Prostate gland (tissue), 2 donors: ENCODE measurements around the gene TMEM221. TPM values are rescaled to one million over a fixed set of nuclear protein-coding genes. Genes with fewer than 3 reads are reported as not detected.

Source experiments
- DNase-seq: peaks from one replicate; pipeline ENCODE4 v3.0.0-alpha.2; 2019; ENCODE audit warnings: low spot score
- H3K27ac ChIP-seq, 2 donors: fragments of 200-600 bp; sonication (generic); 2 replicates each; pipeline ENCODE4 v1.5.1; 2017 to 2019
- H3K27me3 ChIP-seq: fragments of 200-600 bp; sonication (generic); replicated peaks from 2 replicates; pipeline ENCODE4 v1.5.1; 2019; ENCODE audit not compliant: insufficient read depth
- H3K36me3 ChIP-seq, 2 donors: fragments of 200-600 bp; sonication (generic); 1 replicate in 1 of 2; 2 replicates in 1 of 2; pipeline versions ENCODE4 v1.5.1 to v1.8.1; 2017 to 2019
- H3K4me1 ChIP-seq: fragments of 200-600 bp; sonication (generic); replicated peaks from 2 replicates; pipeline ENCODE4 v1.5.1; 2019
- H3K4me3 ChIP-seq, 2 donors: fragments of 200-600 bp; sonication (generic); 2 replicates each; pipeline ENCODE4 v1.5.1; 2017 to 2019
- H3K9me3 ChIP-seq: fragments of 200-600 bp; sonication (generic); 2 replicates; pipeline ENCODE4 v1.5.1; 2017
- POLR2A ChIP-seq: fragments of 450-650 bp; IDR thresholded peaks from one replicate; pipeline ENCODE4 v1.6.1; 2016; ENCODE audit warnings: antibody characterized with exemption, mild to moderate bottlenecking
- POLR2AphosphoS5 ChIP-seq: sonication (generic); formaldehyde crosslinking; IDR thresholded peaks from one replicate; pipeline ENCODE4 v1.6.1; 2017; ENCODE audit warnings: antibody characterized with exemption
- WGBS: methylation state at CpG from one replicate; pipeline ENCODE4 v1.1.5; 2018; 5-methylcytosine and 5-hydroxymethylcytosine counted together
- intact Hi-C: fragments of 100-400 bp; cut with DNase I; formaldehyde crosslinking; loops from one replicate; pipeline ENCODE4 v1.14.2; 2022
- total RNA-seq, 2 donors: library from RNA; depleted of rRNA; stranded (reverse); fragments of >200 nt; gene quantifications; one replicate each; pipeline ENCODE4 v1.1.0, GENCODE V29; 2016
- TF ChIP-seq, protein P1 (sequence below), 4 experiments: fragments of 200-600 bp in 2 of 4; fragments of 450-650 bp in 2 of 4; sonication (generic) in 2 of 4; IDR thresholded peaks; 1 replicate in 3 of 4; 2 replicates in 1 of 4; pipeline ENCODE4 v1.5.1; 2016 to 2019; ENCODE audit warnings: antibody characterized with exemption in 4 of 4, mild to moderate bottlenecking in 2 of 4, moderate library complexity in 2 of 4

The TMEM221 gene
- total RNA-seq, 2 donors from 2014 or later = 1.4 to 1.7 TPM

DNA sequence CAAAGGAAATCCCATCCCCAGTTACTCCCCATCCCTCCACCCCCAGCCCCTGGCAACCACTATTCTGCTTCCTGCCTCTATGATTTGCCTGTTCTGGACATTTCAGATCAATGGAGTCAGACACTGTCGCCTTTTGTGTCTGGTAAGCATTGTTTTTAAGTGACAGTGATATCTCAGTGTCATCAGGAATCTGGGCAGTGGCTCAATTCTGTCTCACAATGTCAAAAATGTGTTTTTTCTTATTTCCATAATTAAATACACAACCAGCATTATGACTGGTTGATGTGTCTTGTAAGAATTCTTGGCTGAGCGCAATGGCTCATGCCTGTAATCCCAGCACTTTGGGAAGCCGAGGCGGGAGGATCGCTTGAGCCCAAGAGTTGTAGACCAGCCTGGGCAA lies 42.8 kb upstream of the TMEM221 start:
- Histone ChIP-seq H3K36me3 (no peaks in the 10 kb centered on the region), H3K27me3 (no peaks in the 10 kb centered on the region), H3K4me1 (no peaks in the 10 kb centered on the region), H3K4me3 (no peak overlapping the region), H3K27ac (no peak overlapping the region), H3K9me3 (no peaks in the 10 kb centered on the region)
- DNase-seq = no peak
- WGBS = 93% methylated on average over 5 of the region's 5 CpGs
- intact Hi-C loops = no loop called here
- TF ChIP-seq, protein P1, sequence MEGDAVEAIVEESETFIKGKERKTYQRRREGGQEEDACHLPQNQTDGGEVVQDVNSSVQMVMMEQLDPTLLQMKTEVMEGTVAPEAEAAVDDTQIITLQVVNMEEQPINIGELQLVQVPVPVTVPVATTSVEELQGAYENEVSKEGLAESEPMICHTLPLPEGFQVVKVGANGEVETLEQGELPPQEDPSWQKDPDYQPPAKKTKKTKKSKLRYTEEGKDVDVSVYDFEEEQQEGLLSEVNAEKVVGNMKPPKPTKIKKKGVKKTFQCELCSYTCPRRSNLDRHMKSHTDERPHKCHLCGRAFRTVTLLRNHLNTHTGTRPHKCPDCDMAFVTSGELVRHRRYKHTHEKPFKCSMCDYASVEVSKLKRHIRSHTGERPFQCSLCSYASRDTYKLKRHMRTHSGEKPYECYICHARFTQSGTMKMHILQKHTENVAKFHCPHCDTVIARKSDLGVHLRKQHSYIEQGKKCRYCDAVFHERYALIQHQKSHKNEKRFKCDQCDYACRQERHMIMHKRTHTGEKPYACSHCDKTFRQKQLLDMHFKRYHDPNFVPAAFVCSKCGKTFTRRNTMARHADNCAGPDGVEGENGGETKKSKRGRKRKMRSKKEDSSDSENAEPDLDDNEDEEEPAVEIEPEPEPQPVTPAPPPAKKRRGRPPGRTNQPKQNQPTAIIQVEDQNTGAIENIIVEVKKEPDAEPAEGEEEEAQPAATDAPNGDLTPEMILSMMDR (IDR thresholded peaks at IDR 0.05) = no peak
- TF ChIP-seq POLR2AphosphoS5 = no peak
- TF ChIP-seq POLR2A = no peak

DNA sequence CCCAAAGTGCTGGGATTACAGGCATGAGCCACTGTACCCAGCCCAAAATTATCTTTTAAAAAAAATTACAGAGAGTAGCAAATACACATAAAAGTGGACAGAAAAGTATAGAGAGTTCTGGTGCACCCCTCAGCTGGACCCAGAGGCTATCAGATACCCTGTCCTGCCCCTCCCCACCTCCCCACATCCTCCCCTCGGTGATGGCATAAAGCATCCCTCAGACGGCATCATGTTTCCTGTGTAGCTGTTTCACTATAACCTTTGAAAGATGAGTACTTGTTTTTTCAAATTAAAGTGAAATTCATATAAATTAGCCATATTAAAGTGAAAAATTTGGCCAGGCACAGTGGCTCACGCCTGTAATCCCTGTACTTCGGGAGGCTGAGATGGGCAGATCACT lies 41.9 kb upstream of the TMEM221 start:
- no peaks in the 10 kb centered on the region for H3K9me3 ChIP-seq
- TF ChIP-seq POLR2A = no peak
- TF ChIP-seq, protein P1 (IDR thresholded peaks at IDR 0.05) = no peak
- TF ChIP-seq POLR2AphosphoS5 = no peak
- H3K4me3 ChIP-seq = no peak overlapping the region
- no peaks in the 10 kb centered on the region for H3K36me3 ChIP-seq
- 58% methylated on average over 4 of the region's 4 CpGs for WGBS
- intact Hi-C loops = no loop called here
- no peaks in the 10 kb centered on the region for H3K27me3 ChIP-seq
- H3K4me1 ChIP-seq = no peaks in the 10 kb centered on the region
- no peak for DNase-seq
- H3K27ac ChIP-seq = no peak overlapping the region

- no peak overlapping the region for H3K27ac ChIP-seq
- no peak for DNase-seq
- H3K9me3 ChIP-seq = no peaks in the 10 kb centered on the region
- H3K4me3 ChIP-seq = no peak overlapping the region
- no peaks in the 10 kb centered on the region for H3K27me3 ChIP-seq
- intact Hi-C loops = no loop called here
- H3K36me3 ChIP-seq = no peaks in the 10 kb centered on the region
- no peaks in the 10 kb centered on the region for H3K4me1 ChIP-seq
- no peak for TF ChIP-seq POLR2AphosphoS5
- TF ChIP-seq POLR2A = no peak
- TF ChIP-seq, protein P1 (IDR thresholded peaks at IDR 0.05) = no peak
- 83% methylated on average over 9 of the region's 9 CpGs for WGBS
Observed at GRCh38 chr19:17489392-17490030, 41.0 kb upstream of the TMEM221 start.

DNA sequence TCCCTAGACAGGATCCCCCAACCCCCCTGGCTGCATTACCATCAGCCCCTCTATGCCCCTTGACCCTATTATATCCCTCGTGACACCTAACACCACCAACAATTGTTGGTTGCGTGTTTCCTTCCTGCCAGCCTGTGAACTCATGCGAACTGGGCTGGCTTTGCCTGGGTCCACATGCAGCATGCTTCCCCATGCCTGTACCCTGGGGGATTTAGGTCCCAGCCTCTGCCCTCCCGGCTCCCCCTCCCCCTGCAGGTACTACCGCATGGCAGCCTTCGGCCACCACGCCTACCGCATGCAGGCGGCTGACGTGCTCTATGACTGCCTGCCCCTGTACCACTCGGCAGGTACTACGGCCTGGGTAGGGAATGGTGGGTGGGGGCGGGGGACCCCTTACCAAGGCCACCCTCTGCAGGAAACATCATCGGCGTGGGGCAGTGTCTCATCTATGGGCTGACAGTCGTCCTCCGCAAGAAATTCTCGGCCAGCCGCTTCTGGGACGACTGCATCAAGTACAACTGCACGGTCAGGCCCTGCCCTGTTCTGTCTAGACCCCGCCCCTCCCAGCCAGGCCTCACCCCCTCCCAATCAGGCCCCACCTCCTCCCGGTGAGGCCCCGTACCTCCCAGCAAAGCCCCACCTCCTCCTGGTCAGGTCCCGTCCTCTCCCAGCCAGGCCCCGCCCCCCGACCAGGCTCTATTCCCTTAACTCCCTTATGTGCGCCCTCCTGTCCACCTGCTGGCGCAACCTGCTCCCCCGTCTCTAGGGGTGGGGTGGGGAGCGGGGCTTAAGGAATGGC lies 40.3 kb upstream of the TMEM221 start:
- TF ChIP-seq POLR2AphosphoS5 (no peak), POLR2A (no peak)
- TF ChIP-seq, protein P1 (IDR thresholded peaks at IDR 0.05) = no peak
- H3K36me3 ChIP-seq = no peaks in the 10 kb centered on the region
- intact Hi-C loops = no loop called here
- no peak overlapping the region for H3K4me3 ChIP-seq
- WGBS = 57% methylated on average over 31 of the region's 31 CpGs
- H3K4me1 ChIP-seq = no peaks in the 10 kb centered on the region
- peak; percentile 67 for DNase-seq
- no peaks in the 10 kb centered on the region for H3K9me3 ChIP-seq
- H3K27ac ChIP-seq = no peak overlapping the region
- no peaks in the 10 kb centered on the region for H3K27me3 ChIP-seq
